K562 (cell line): ENCODE measurements around the gene PAN2. TPM values are rescaled to one million over a fixed set of nuclear protein-coding genes. Genes with fewer than 3 reads are reported as not detected.

Experiments
- FUS ChIP-seq: fragments of 200-400 bp; formaldehyde crosslinking; optimal IDR thresholded peaks from 2 replicates; pipeline ENCODE3; 2017; ENCODE audit warnings: low read depth, low read length
- HMGN3 ChIP-seq: IDR thresholded peaks from 2 replicates; pipeline ENCODE4 v1.6.1; 2011; ENCODE audit warnings: borderline replicate concordance, low read depth, mild to moderate bottlenecking, mixed read lengths, low read length; ENCODE audit not compliant: insufficient read length; ENCODE audit errors: extremely low read depth
- HNRNPL ChIP-seq: fragments of 200-400 bp; formaldehyde crosslinking; IDR thresholded peaks from 2 replicates; pipeline ENCODE4 v1.6.1; 2017; ENCODE audit warnings: low read depth, mild to moderate bottlenecking, low read length
- HNRNPUL1 ChIP-seq: fragments of 200-400 bp; formaldehyde crosslinking; IDR thresholded peaks from 2 replicates; pipeline ENCODE4 v1.6.1; 2017; ENCODE audit warnings: low read length
- RCOR1 ChIP-seq, 2 experiments: IDR thresholded peaks; 2 replicates each; pipeline ENCODE4 v1.6.1; 2012; ENCODE audit warnings: low read depth in 2 of 2, low read length in 2 of 2, borderline replicate concordance in 1 of 2, improper control_type of control experiment in 1 of 2
- SLC30A9 ChIP-seq: fragments of 250-450 bp; sonication (Bioruptor Pico); IDR thresholded peaks from 2 replicates; pipeline ENCODE4 v1.8.0; 2022; ENCODE audit warnings: mild to moderate bottlenecking, moderate library complexity
- TCF3 ChIP-seq: sonication (generic); formaldehyde crosslinking; IDR thresholded peaks from 2 replicates; pipeline ENCODE4 v1.4.0; 2020; ENCODE audit warnings: mild to moderate bottlenecking, missing genetic modification reagents
- ZBTB17 ChIP-seq: fragments of 450-650 bp; formaldehyde crosslinking; IDR thresholded peaks from 2 replicates; pipeline ENCODE4 v1.4.0; 2020; ENCODE audit warnings: mild to moderate bottlenecking
- ZMIZ1 ChIP-seq, 2 experiments: fragments of 150-350 bp in 1 of 2; IDR thresholded peaks; 2 replicates each; pipeline ENCODE4 v1.6.1; 2012 to 2016; ENCODE audit warnings: low read depth in 2 of 2, low read length in 2 of 2, mild to moderate bottlenecking in 1 of 2, moderate library complexity in 1 of 2
- ZNF431 ChIP-seq: sonication (generic); formaldehyde crosslinking; IDR thresholded peaks from 2 replicates; pipeline ENCODE4 v1.8.0; 2022; ENCODE audit warnings: mild to moderate bottlenecking, missing genetic modification reagents
- ZSCAN29 ChIP-seq: fragments of 450-650 bp; IDR thresholded peaks from 2 replicates; pipeline ENCODE4 v1.6.1; 2017
- polyA plus RNA-seq, 8 experiments: library from polyadenylated mRNA; depleted of rRNA in 4 of 8; stranded (reverse) in 5 of 8; unstranded in 3 of 8; fragments of >200 nt; fragmentation: Nextera tagmentation in 2 of 8; fragmentation: Illumina TruSeq in 1 of 8; extraction: Ambion mirVana in 2 of 8; extraction: Trizol in 1 of 8; gene quantifications; 2 replicates each; pipeline versions ENCODE4 v1.2.1 to v1.2.3, GENCODE V29; 2011 to 2014; ENCODE audit warnings: inconsistent platforms in 1 of 8, missing spikeins in 1 of 8
- total RNA-seq, 7 experiments: library from RNA; depleted of rRNA in 6 of 7; stranded (reverse); fragments of >200 nt in 6 of 7; fragmentation: Illumina TruSeq in 2 of 7; extraction: Trizol in 2 of 7; gene quantifications; 2 replicates each; pipeline versions ENCODE4 v1.2.1 to v1.2.3, GENCODE V29; 2011 to 2021; ENCODE audit warnings: low replicate concordance in 1 of 7
- TF ChIP-seq, protein P1 (sequence below): fragments of 450-650 bp; formaldehyde crosslinking; conservative IDR thresholded peaks from 2 replicates; pipeline ENCODE4 v1.4.0; 2022; ENCODE audit warnings: mild to moderate bottlenecking, missing genetic modification characterization
- TF ChIP-seq, protein P2 (sequence below): fragments of 450-650 bp; formaldehyde crosslinking; IDR thresholded peaks from 2 replicates; pipeline ENCODE4 v1.4.0; 2022; ENCODE audit warnings: missing genetic modification characterization

Gene PAN2
- total and polyA plus RNA-seq, 9 of the 15 experiments (the other 6 are each of a cell fraction or from before 2014, with no cell fraction given), result 15.0 to 66.1 (median 25.9) TPM

DNA sequence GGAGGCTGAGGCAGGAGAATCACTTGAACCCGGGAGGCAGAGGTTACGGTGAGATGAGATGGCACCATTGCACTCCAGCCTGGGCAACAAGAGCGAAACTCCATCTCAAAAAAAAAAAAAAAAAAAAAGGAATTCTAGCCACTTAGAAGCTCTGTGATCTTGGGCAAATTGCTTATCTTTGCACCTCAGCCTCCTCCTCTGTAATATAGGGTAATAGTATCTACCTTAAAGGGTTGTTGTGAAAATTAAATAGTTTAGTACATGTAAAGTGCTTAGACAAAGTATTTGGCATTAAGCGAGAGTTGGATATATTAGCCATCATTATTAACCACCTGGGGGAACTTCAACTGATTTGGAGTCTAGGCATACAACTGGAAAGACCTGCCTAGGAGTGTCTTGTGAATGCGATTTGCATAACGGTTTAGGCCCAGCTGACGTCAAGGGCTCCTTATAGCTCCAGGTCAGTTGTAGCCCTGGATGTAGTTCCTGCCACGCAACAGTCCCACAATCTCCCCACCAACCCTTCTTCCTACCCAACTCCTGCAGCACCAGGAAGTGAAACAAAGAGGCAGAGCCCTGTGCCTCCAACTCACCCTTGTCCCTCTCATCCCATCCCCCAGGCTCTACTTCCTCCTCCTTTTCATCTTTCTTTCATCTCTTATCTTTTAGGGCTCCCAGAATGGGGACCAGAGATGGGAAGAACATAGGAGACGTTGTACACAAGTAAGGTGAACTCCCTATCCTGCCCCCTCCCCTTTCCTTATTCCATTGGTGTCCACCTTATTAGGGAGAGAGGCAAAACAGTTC lies 2.8 kb upstream of the PAN2 start (continued):
- TF ChIP-seq SLC30A9 (CRISPR knock-in tag), result no peak
- TF ChIP-seq, protein P1, sequence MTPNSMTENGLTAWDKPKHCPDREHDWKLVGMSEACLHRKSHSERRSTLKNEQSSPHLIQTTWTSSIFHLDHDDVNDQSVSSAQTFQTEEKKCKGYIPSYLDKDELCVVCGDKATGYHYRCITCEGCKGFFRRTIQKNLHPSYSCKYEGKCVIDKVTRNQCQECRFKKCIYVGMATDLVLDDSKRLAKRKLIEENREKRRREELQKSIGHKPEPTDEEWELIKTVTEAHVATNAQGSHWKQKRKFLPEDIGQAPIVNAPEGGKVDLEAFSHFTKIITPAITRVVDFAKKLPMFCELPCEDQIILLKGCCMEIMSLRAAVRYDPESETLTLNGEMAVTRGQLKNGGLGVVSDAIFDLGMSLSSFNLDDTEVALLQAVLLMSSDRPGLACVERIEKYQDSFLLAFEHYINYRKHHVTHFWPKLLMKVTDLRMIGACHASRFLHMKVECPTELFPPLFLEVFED (CRISPR knock-in tag), result peak; percentile 76; the same call in 1 of the 2 replicates
- no peak for TF ChIP-seq ZNF431
- no peak for TF ChIP-seq HMGN3
- TF ChIP-seq HNRNPUL1, result no peak
- no peak for TF ChIP-seq ZBTB17 (CRISPR knock-in tag)
- no peak for TF ChIP-seq FUS
- TF ChIP-seq ZMIZ1 (IDR thresholded peaks at IDR 0.05; ENCODE audit: low read depth in 2 of 2, low read length in 2 of 2), result peak in 1 of 2 experiments; percentile 19; a peak in 1 of 4 replicates
- no peak for TF ChIP-seq ZSCAN29
- TF ChIP-seq, protein P2, sequence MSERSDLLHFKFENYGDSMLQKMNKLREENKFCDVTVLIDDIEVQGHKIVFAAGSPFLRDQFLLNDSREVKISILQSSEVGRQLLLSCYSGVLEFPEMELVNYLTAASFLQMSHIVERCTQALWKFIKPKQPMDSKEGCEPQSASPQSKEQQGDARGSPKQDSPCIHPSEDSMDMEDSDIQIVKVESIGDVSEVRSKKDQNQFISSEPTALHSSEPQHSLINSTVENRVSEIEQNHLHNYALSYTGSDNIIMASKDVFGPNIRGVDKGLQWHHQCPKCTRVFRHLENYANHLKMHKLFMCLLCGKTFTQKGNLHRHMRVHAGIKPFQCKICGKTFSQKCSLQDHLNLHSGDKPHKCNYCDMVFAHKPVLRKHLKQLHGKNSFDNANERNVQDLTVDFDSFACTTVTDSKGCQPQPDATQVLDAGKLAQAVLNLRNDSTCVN (CRISPR knock-in tag), result no peak; the same call in 1 of the 2 replicates
- peak; percentile 35; the same call in 1 of the 2 replicates for TF ChIP-seq TCF3 (CRISPR knock-in tag)
- TF ChIP-seq HNRNPL, result no peak
- TF ChIP-seq RCOR1 (IDR thresholded peaks at IDR 0.05; ENCODE audit: borderline replicate concordance in 1 of 2, low read depth in 2 of 2, low read length in 2 of 2), result peak in 1 of 2 experiments; percentile 68; a peak in 2 of 4 replicates
